Astrocyte (in vitro differentiated cells and primary cell): Measurements from ENCODE around the gene AVPR2. TPM values are rescaled to one million over a fixed set of nuclear protein-coding genes. Genes with fewer than 3 reads are reported as not detected.

Experiments
- DNase-seq: peaks from one replicate; pipeline ENCODE4 v3.0.0-alpha.2; 2010; ENCODE audit warnings: low read depth
- FAIRE-seq: peaks from 2 replicates; lab custom pipeline; 2011; peaks lifted over from hg19 to GRCh38; lab: Jason Lieb, UNC
- H2AFZ ChIP-seq: 2 replicates; pipeline ENCODE4 v1.6.0; 2012; ENCODE audit warnings: low read depth, low read length, inconsistent platforms
- H3K27ac ChIP-seq: 2 replicates; pipeline ENCODE4 v1.5.1; 2011; ENCODE audit warnings: low read depth, low read length, inconsistent platforms
- H3K27me3 ChIP-seq: 2 replicates; pipeline ENCODE4 v1.6.0; 2011; ENCODE audit warnings: low read length, inconsistent platforms; ENCODE audit not compliant: insufficient read depth
- H3K36me3 ChIP-seq: 2 replicates; pipeline ENCODE4 v1.5.1; 2011; ENCODE audit warnings: low read length, inconsistent platforms; ENCODE audit not compliant: insufficient read depth
- H3K4me1 ChIP-seq: 2 replicates; pipeline ENCODE4 v1.5.1; 2011; ENCODE audit warnings: low read length, inconsistent platforms; ENCODE audit not compliant: insufficient read depth
- H3K4me2 ChIP-seq: 2 replicates; pipeline ENCODE4 v1.6.0; 2012; ENCODE audit warnings: low read length, inconsistent platforms
- H3K4me3 ChIP-seq: 2 replicates; pipeline ENCODE4 v1.5.1; 2011; ENCODE audit warnings: low read depth, mild to moderate bottlenecking, low read length, inconsistent platforms; ENCODE audit not compliant: insufficient read depth
- H3K79me2 ChIP-seq: 2 replicates; pipeline ENCODE4 v1.6.0; 2012; ENCODE audit warnings: mild to moderate bottlenecking, low read length, inconsistent platforms; ENCODE audit not compliant: insufficient read depth
- H3K9ac ChIP-seq: 2 replicates; pipeline ENCODE4 v1.6.0; 2012; ENCODE audit warnings: mild to moderate bottlenecking, low read length, inconsistent platforms
- H3K9me3 ChIP-seq: 2 replicates; pipeline ENCODE4 v1.5.1; 2012; ENCODE audit warnings: low read depth, mild to moderate bottlenecking, low read length, inconsistent platforms; ENCODE audit not compliant: insufficient read depth
- H4K20me1 ChIP-seq: 2 replicates; pipeline ENCODE4 v1.6.0; 2012; ENCODE audit warnings: low read length, inconsistent platforms; ENCODE audit not compliant: insufficient read depth
- H3K27ac Mint-ChIP-seq: one replicate; pipeline ENCODE4 v1.8.0; 2021; ENCODE audit warnings: mild to moderate bottlenecking, mixed read lengths; ENCODE audit not compliant: unreplicated experiment
- H3K27me3 Mint-ChIP-seq: one replicate; pipeline ENCODE4 v1.8.0; 2021; ENCODE audit warnings: low read depth, mixed read lengths; ENCODE audit not compliant: unreplicated experiment
- H3K36me3 Mint-ChIP-seq: one replicate; pipeline ENCODE4 v1.8.0; 2021; ENCODE audit warnings: low read depth, mixed read lengths; ENCODE audit not compliant: unreplicated experiment
- H3K4me1 Mint-ChIP-seq: one replicate; pipeline ENCODE4 v1.8.0; 2021; ENCODE audit warnings: low read depth, mixed read lengths; ENCODE audit not compliant: unreplicated experiment
- H3K4me3 Mint-ChIP-seq: one replicate; pipeline ENCODE4 v1.8.0; 2021; ENCODE audit warnings: mild to moderate bottlenecking, moderate library complexity, mixed read lengths; ENCODE audit not compliant: unreplicated experiment
- H3K9me3 Mint-ChIP-seq: one replicate; pipeline ENCODE4 v1.8.0; 2021; ENCODE audit warnings: mild to moderate bottlenecking, mixed read lengths; ENCODE audit not compliant: unreplicated experiment
- EZH2 ChIP-seq: IDR thresholded peaks from 2 replicates; pipeline ENCODE4 v1.6.1; 2012; ENCODE audit warnings: mild to moderate bottlenecking, low read length, inconsistent platforms; ENCODE audit not compliant: insufficient read depth
- total RNA-seq: library from RNA; stranded (reverse); gene quantifications from 2 replicates; pipeline ENCODE4 v1.2.1, GENCODE V29; 2021
- TF ChIP-seq, protein P1 (sequence below): IDR thresholded peaks from 2 replicates; pipeline ENCODE4 v1.5.1; 2011; ENCODE audit warnings: low read depth, mild to moderate bottlenecking, inconsistent platforms, low read length, moderate library complexity; ENCODE audit not compliant: insufficient read depth

Gene AVPR2
- total RNA-seq, 1 donor from 2014 or later, result not detected

DNA sequence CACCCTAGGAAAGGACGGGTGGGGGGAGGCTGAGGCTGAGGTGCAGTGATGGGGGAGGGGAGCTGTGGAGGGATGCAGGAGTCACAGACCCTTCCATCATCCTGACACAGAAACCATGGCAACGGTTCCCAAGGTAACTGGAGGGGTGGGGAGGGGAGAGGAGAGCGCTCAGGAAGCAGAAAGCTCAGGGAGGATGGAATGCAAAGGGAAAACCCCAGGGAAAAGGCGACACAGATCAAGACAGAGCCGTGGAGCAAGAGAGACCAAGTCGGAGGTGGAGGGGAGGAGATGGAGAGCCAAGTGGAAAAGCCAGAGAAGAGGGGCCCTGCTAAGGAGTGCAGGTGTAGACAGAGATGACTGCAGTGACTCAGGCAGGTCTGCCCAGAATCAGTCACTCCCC lies 33.0 kb upstream of the AVPR2 start:
- H3K4me3 ChIP-seq, result no peak overlapping the region
- Mint-ChIP-seq H3K27ac (no peak overlapping the region), H3K36me3 (peaks cover 6% of the 10 kb centered on the region), H3K4me1 (peaks cover 16% of the 10 kb centered on the region), H3K4me3 (no peak overlapping the region), H3K9me3 (no peaks in the 10 kb centered on the region), H3K27me3 (no peaks in the 10 kb centered on the region)
- no peak for TF ChIP-seq EZH2
- TF ChIP-seq, protein P1, sequence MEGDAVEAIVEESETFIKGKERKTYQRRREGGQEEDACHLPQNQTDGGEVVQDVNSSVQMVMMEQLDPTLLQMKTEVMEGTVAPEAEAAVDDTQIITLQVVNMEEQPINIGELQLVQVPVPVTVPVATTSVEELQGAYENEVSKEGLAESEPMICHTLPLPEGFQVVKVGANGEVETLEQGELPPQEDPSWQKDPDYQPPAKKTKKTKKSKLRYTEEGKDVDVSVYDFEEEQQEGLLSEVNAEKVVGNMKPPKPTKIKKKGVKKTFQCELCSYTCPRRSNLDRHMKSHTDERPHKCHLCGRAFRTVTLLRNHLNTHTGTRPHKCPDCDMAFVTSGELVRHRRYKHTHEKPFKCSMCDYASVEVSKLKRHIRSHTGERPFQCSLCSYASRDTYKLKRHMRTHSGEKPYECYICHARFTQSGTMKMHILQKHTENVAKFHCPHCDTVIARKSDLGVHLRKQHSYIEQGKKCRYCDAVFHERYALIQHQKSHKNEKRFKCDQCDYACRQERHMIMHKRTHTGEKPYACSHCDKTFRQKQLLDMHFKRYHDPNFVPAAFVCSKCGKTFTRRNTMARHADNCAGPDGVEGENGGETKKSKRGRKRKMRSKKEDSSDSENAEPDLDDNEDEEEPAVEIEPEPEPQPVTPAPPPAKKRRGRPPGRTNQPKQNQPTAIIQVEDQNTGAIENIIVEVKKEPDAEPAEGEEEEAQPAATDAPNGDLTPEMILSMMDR, result no peak
- no peak overlapping the region for H3K27ac ChIP-seq
- no peaks in the 10 kb centered on the region for H3K36me3 ChIP-seq
- H4K20me1 ChIP-seq, result no peaks in the 10 kb centered on the region
- peaks cover 2% of the 10 kb centered on the region for H3K27me3 ChIP-seq
- no peak for FAIRE-seq
- H2AFZ ChIP-seq, result no peak overlapping the region
- no peak overlapping the region for H3K4me2 ChIP-seq
- H3K79me2 ChIP-seq, result no peaks in the 10 kb centered on the region
- H3K9me3 ChIP-seq, result no peaks in the 10 kb centered on the region
- H3K9ac ChIP-seq, result no peak overlapping the region
- no peak for DNase-seq
- H3K4me1 ChIP-seq, result no peaks in the 10 kb centered on the region

DNA sequence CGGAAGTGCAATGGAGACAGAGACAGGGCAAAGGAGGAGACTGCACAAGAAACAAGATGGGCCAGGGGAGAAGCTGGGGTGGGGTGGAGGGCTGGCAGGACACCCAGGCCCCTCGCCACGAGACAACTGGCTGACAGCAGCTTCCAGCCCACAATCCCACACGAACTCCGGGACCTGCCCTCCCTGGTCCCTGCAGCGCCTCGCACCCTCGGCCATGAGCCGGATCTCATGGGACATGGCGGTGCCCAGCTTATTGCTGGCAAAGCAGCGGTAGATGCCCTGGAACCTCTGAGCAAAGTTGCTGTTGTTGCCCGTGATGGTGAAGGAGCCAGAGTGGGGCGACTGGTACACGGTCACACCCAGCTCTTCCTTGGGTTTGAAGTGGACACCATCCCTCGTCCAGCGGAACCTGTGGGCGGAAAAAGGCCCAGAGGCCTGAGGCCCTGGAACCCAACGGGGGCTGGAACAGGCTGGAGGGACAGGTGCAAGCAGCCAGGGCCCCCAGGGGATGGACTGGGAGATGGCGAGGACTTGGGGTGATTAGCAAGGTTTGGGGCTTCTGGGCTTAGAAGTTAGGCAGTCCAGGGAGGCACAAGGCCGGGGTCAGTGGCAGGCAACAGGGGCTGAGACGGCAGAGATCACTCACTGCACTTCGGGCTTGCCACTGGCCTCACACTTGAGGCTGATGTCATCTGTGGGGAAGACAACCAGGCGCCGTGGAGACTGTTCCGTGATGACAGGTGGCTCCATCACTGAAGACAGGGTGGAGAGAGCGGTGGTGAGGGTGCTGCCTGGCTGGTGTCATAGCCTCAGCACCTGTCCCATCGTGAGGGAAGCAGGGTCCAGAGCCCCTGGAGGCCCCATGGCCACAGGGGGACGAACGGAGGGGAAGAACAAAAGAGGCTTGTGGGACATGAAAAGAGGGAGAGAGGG lies 32.3 kb upstream of the AVPR2 start:
- Histone ChIP-seq H3K27ac (no peak overlapping the region), H3K9me3 (no peaks in the 10 kb centered on the region), H2AFZ (no peak overlapping the region), H4K20me1 (no peaks in the 10 kb centered on the region), H3K79me2 (no peaks in the 10 kb centered on the region), H3K36me3 (no peaks in the 10 kb centered on the region), H3K27me3 (peaks cover 2% of the 10 kb centered on the region), H3K4me1 (no peaks in the 10 kb centered on the region), H3K4me2 (no peak overlapping the region), H3K4me3 (no peak overlapping the region), H3K9ac (no peak overlapping the region)
- DNase-seq (no peak), FAIRE-seq (no peak)
- H3K4me1 Mint-ChIP-seq, result peaks cover 17% of the 10 kb centered on the region
- no peaks in the 10 kb centered on the region for H3K9me3 Mint-ChIP-seq
- no peaks in the 10 kb centered on the region for H3K27me3 Mint-ChIP-seq
- TF ChIP-seq EZH2, result no peak
- TF ChIP-seq, protein P1, result no peak
- no peak overlapping the region for H3K4me3 Mint-ChIP-seq
- no peak overlapping the region for H3K27ac Mint-ChIP-seq
- H3K36me3 Mint-ChIP-seq, result peaks cover 6% of the 10 kb centered on the region
